Esophagus muscularis mucosa (tissue), 4 donors: ENCODE data around the gene PADI4. TPM values are rescaled to one million over a fixed set of nuclear protein-coding genes. Genes with fewer than 3 reads are reported as not detected.
"Not testable (repeated sequence)": the region's sequence is repeated elsewhere in the genome, so short reads cannot be mapped to it uniquely, and the experiment has no call there.

Experiments
- DNase-seq: peaks from one replicate; pipeline ENCODE4 v3.0.0-alpha.2; 2017; ENCODE audit errors: extremely low spot score
- H3K27ac ChIP-seq, 4 donors: fragments of 200-600 bp; sonication (generic); replicated peaks in 1 of 4; 1 replicate in 3 of 4; 2 replicates in 1 of 4; pipeline ENCODE4 v1.5.1; 2016 to 2019; ENCODE audit warnings: mild to moderate bottlenecking in 1 of 4
- H3K27me3 ChIP-seq, 4 donors: fragments of 200-600 bp; sonication (generic); one replicate each; pipeline versions ENCODE4 v1.5.1 to v1.6.0; 2016 to 2019
- H3K36me3 ChIP-seq, 4 donors: fragments of 200-600 bp; sonication (generic); one replicate each; pipeline ENCODE4 v1.5.1; 2016 to 2019
- H3K4me1 ChIP-seq, 4 donors: fragments of 200-600 bp; sonication (generic); one replicate each; pipeline ENCODE4 v1.5.1; 2016 to 2019
- H3K4me3 ChIP-seq, 4 donors: fragments of 200-600 bp; sonication (generic); 1 replicate in 2 of 4; 2 replicates in 2 of 4; pipeline ENCODE4 v1.5.1; 2016 to 2019; ENCODE audit warnings: mild to moderate bottlenecking in 4 of 4, moderate library complexity in 1 of 4
- H3K9me3 ChIP-seq, 4 donors: fragments of 200-600 bp; sonication (generic); 1 replicate in 3 of 4; 2 replicates in 1 of 4; pipeline ENCODE4 v1.5.1; 2016 to 2019
- EP300 ChIP-seq: sonication (generic); formaldehyde crosslinking; IDR thresholded peaks from one replicate; pipeline ENCODE4 v1.6.1; 2017; ENCODE audit warnings: antibody characterized with exemption
- POLR2A ChIP-seq: fragments of 450-650 bp; IDR thresholded peaks from one replicate; pipeline ENCODE4 v1.6.1; 2017; ENCODE audit warnings: antibody characterized with exemption, moderate library complexity, mild to moderate bottlenecking, low read depth
- POLR2AphosphoS5 ChIP-seq, 2 donors: sonication (generic); formaldehyde crosslinking; IDR thresholded peaks; one replicate each; pipeline ENCODE4 v1.6.1; 2017; ENCODE audit warnings: antibody characterized with exemption in 2 of 2
- WGBS: methylation state at CpG from one replicate; pipeline ENCODE4 v1.1.5; 2018; 5-methylcytosine and 5-hydroxymethylcytosine counted together
- intact Hi-C: fragments of 100-400 bp; cut with DNase I; formaldehyde crosslinking; loops from one replicate; pipeline ENCODE4 v1.15.1; 2023
- total RNA-seq, 4 donors: library from RNA; depleted of rRNA; stranded (reverse); fragments of >200 nt; gene quantifications; one replicate each; pipeline versions ENCODE4 v1.1.0 to v1.2.1, GENCODE V29; 2016
- TF ChIP-seq, protein P1 (sequence below), 3 experiments: fragments of 200-600 bp in 2 of 3; fragments of 450-650 bp in 1 of 3; sonication (generic) in 2 of 3; IDR thresholded peaks; one replicate each; pipeline ENCODE4 v1.5.1; 2017 to 2019; ENCODE audit warnings: antibody characterized with exemption in 3 of 3, mild to moderate bottlenecking in 2 of 3, moderate library complexity in 1 of 3

Gene PADI4
- total RNA-seq, 4 donors from 2014 or later: 5.6 TPM; not detected in 3

DNA sequence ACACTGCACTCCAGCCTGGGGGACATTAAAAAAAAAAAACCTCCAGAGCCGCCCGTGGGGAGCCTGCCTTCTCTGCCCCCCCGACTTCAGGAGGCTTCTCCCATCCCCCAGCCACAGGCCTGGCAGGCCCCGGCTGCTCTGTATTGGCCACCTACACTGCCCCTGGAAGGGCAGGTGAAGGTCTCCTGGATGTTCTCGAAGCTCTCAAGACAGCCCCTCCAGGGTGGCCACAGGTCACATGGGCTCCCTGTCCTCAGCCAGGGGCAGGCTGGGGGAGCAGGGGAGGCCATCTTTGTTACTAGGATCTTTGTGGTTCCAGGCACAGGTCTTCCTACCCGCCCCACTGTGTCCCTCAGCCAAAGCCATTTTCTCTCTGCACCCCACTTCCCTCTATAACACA lies 96.8 kb downstream of the PADI4 start:
- Histone ChIP-seq H3K27ac (no peak overlapping the region), H3K9me3 (no peaks in the 10 kb centered on the region), H3K4me1 (peaks cover 0 to 7% (median 0%) of the 10 kb centered on the region in 4 donors), H3K27me3 (no peaks in the 10 kb centered on the region), H3K4me3 (no peak overlapping the region), H3K36me3 (peaks cover 16 to 29% (median 26%) of the 10 kb centered on the region in 4 donors)
- intact Hi-C loops: no loop called here
- TF ChIP-seq EP300 (no peak), POLR2A (no peak), POLR2AphosphoS5 (IDR thresholded peaks at IDR 0.05) (no peak)
- TF ChIP-seq, protein P1, sequence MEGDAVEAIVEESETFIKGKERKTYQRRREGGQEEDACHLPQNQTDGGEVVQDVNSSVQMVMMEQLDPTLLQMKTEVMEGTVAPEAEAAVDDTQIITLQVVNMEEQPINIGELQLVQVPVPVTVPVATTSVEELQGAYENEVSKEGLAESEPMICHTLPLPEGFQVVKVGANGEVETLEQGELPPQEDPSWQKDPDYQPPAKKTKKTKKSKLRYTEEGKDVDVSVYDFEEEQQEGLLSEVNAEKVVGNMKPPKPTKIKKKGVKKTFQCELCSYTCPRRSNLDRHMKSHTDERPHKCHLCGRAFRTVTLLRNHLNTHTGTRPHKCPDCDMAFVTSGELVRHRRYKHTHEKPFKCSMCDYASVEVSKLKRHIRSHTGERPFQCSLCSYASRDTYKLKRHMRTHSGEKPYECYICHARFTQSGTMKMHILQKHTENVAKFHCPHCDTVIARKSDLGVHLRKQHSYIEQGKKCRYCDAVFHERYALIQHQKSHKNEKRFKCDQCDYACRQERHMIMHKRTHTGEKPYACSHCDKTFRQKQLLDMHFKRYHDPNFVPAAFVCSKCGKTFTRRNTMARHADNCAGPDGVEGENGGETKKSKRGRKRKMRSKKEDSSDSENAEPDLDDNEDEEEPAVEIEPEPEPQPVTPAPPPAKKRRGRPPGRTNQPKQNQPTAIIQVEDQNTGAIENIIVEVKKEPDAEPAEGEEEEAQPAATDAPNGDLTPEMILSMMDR (IDR thresholded peaks at IDR 0.05): no peak
- WGBS: 58% methylated on average over 5 of the region's 6 CpGs
- no peak for DNase-seq

DNA sequence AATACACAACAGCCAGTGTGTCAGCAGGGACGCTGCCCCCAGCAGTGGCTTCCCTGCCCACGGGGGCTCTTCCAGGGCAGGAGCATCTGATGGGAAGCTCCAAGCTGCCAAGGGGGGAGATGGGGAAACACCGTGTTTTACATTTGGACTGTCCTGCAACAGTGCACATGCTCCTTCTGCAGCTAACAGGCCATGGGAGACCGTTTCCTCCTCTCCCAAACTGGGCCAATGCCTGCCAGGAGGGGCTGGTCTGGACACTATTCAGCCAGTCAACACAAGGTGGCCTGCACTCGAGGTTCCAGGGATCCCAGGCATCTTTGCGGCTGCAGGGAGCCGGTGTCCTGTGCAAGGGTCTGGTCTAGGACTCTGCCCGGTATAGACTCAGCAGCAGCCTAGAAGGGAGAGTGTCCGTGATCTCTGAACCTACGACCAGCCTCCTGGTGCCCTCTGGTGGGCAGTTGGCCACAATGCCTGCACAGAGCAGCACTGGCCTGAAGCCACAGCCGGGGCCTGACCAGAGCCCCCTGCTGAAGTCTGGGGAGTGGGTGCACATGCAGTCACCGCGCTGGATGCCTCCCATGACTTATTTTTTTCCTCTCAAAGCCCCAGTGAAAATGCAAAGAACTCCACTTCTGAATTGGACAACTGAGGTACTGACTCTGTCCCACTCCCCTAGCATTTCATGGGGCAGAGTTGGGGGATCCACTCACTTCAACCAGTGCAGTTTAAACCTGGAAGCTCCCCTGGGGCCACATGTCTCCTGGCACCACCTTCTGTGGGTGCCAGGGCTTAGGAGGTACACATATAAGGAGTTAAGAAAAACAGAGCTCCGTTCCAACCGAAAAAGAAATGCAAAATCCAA lies 98.1 kb downstream of the PADI4 start:
- Histone ChIP-seq H3K27me3 (no peaks in the 10 kb centered on the region), H3K9me3 (no peaks in the 10 kb centered on the region), H3K27ac (no peak overlapping the region), H3K4me1 (peaks cover 0 to 7% (median 0%) of the 10 kb centered on the region in 4 donors), H3K36me3 (peaks cover 19 to 42% (median 39%) of the 10 kb centered on the region in 4 donors), H3K4me3 (no peak overlapping the region)
- intact Hi-C loops: no loop called here
- no peak for DNase-seq
- TF ChIP-seq, protein P1 (IDR thresholded peaks at IDR 0.05): peak; percentile 42 to 77 (median 53)
- TF ChIP-seq POLR2AphosphoS5 (IDR thresholded peaks at IDR 0.05): no peak
- WGBS: 73% methylated on average over 5 of the region's 15 CpGs

DNA sequence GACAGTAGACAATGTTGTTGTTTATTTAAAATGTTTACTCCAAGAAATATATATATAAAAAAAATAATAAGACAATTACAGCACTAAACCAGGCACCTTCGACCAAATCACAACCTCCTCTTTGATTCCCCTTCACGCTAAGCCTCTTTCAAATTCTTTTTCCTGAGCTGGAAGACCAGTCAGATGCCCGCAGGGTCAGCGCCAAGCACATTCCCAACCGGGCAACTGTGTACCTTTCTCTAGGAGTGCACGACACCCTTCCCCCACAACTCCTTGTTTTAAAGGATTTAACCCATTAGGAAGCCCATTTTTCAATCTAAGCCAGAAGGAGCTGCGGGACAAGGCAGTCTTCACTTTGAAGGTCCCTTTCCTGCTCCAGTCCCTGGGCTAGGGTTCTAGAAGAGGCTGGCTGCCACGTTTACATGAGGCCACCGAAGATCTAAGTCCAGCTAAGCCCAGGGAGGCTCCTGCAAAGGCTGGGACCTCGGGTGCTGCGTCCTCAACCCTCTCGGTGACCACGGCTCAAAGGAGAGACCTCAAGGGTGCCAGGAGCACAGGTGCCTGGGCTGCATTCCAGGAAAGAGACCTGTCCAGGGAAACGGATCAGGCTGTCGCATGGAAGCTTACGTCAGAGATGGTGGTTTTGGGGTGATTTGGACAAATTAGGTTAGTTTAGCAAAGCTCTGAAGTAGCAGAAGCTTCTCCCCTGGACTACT lies 98.9 kb downstream of the PADI4 start:
- H3K4me1 ChIP-seq, intact Hi-C loops, DNase-seq, H3K9me3 ChIP-seq, H3K27me3 ChIP-seq, H3K4me3 ChIP-seq, H3K27ac ChIP-seq: not testable (repeated sequence)
- H3K36me3 ChIP-seq: peaks cover 19 to 50% (median 47%) of the 10 kb centered on the region in 4 donors
- WGBS: 84% methylated on average over 7 of the region's 16 CpGs

DNA sequence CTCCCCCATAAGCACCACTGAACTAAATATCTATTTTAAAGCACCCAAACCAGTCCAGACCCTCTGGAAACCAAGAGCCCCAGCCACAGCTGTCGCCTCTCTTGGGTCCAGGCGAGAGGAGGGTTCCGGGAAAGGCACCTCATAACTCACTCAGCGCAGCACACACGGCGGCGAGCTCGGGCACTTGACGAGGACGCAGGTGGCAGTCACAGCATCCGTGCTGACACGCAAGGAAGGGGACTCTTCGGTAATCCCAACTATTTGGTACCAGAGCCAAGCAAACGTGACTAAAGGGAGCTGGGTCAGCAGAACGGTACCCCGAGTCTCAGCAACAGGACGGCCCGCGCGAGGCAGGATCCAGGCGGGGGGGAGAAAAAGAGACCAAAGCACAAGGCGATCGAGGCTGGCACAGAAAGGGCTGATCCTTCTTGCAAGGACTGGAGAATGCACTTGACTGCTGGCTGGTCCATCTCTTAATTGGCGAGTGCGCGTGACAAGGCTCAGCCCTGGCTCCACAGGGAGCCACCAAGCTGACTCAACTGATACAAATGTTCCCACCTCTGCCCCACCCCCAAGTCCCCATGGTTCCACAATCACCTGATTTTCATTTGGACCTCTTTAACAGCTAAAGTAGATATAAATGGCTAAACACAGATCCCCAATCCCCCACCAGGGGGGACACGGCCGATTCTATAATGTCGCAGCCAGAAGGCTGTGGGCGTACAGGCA lies 100.0 kb downstream of the PADI4 start:
- intact Hi-C loops, H3K4me3 ChIP-seq, H3K4me1 ChIP-seq, H3K9me3 ChIP-seq, H3K27ac ChIP-seq, H3K27me3 ChIP-seq, DNase-seq: not testable (repeated sequence)
- WGBS: 95% methylated on average over 30 of the region's 30 CpGs
- H3K36me3 ChIP-seq: peaks cover 27 to 61% (median 57%) of the 10 kb centered on the region in 4 donors

DNA sequence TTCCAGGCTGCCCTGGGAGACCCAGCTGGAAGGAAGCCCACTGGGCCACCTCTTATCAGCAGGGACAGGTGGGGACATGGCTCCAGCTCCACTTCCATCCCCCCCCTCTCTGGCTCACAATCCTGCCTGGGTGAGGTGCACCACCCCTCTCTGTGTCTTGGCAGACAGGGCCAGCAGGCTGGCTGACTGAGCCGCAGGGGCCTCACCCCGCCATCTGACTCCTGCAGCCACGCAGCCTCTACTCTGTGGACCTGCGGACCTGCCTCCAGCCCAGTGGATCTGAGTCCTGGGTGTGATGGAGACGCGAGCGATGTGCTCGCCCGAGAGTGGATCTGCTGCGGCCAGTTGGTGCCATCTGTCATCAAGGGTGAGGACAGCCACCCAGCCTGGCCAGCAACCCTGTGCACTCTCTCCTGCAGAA lies 101.4 kb downstream of the PADI4 start:
- DNase-seq: no peak
- 92% methylated on average over 6 of the region's 10 CpGs for WGBS
- TF ChIP-seq POLR2A (no peak), POLR2AphosphoS5 (IDR thresholded peaks at IDR 0.05) (no peak), EP300 (no peak)
- TF ChIP-seq, protein P1 (IDR thresholded peaks at IDR 0.05): no peak
- H3K36me3 ChIP-seq: peaks cover 41 to 75% (median 72%) of the 10 kb centered on the region in 4 donors
- no peak overlapping the region for H3K27ac ChIP-seq
- H3K4me1 ChIP-seq: peaks cover 0 to 7% (median 0%) of the 10 kb centered on the region in 4 donors
- no peak overlapping the region for H3K4me3 ChIP-seq
- no peaks in the 10 kb centered on the region for H3K9me3 ChIP-seq
- no peaks in the 10 kb centered on the region for H3K27me3 ChIP-seq
- intact Hi-C loops: no loop called here
